Muscle of leg (tissue), 11 donors: ENCODE data around the gene CDK8. TPM values are rescaled to one million over a fixed set of nuclear protein-coding genes. Genes with fewer than 3 reads are reported as not detected.
A peak's percentile ranks its signal among the peaks of the same experiment; 100 is the strongest.

Experiments
- DNase-seq: peaks from one replicate; pipeline ENCODE4 v3.0.0; 2013
- H3K27ac ChIP-seq: one replicate; pipeline ENCODE4 v1.5.1; 2013; ENCODE audit warnings: mild to moderate bottlenecking, low read length, control low read depth
- H3K27me3 ChIP-seq: one replicate; pipeline ENCODE4 v1.6.1; 2013; ENCODE audit warnings: low read length; ENCODE audit not compliant: control insufficient read depth, insufficient read depth
- H3K36me3 ChIP-seq: one replicate; pipeline ENCODE4 v1.6.1; 2013; ENCODE audit warnings: low read length; ENCODE audit not compliant: control insufficient read depth, insufficient read depth
- H3K4me1 ChIP-seq: one replicate; pipeline ENCODE4 v1.6.1; 2013; ENCODE audit warnings: low read length; ENCODE audit not compliant: control insufficient read depth, insufficient read depth
- H3K4me3 ChIP-seq: one replicate; pipeline ENCODE4 v1.5.1; 2013; ENCODE audit warnings: low read length, control low read depth
- H3K9me3 ChIP-seq: replicated peaks from 2 replicates; pipeline ENCODE4 v1.6.1; 2013; ENCODE audit warnings: low read depth, low read length; ENCODE audit not compliant: control insufficient read depth
- WGBS: methylation state at CpG from one replicate; pipeline ENCODE4 v1.1.5; 2013; ENCODE audit warnings: missing lambda C conversion rate; ENCODE audit not compliant: insufficient coverage; 5-methylcytosine and 5-hydroxymethylcytosine counted together
- polyA plus RNA-seq, 8 donors: library from polyadenylated mRNA; unstranded; fragments of 120-200 nt; gene quantifications; one replicate each; pipeline versions ENCODE4 v1.2.1 to v1.2.3, GENCODE V29; 2013; ENCODE audit warnings: inconsistent platforms in 1 of 8, low replicate concordance in 1 of 8; ENCODE audit not compliant: insufficient read length in 8 of 8, insufficient read depth in 1 of 8
- total RNA-seq: library from RNA; stranded (reverse); fragments of 120-200 nt; gene quantifications from one replicate; pipeline ENCODE4 v1.2.4, GENCODE V29; 2013

The CDK8 gene
- total and polyA plus RNA-seq, 9 donors, result 17.3 to 30.0 (median 24.3) TPM

- Histone ChIP-seq H3K27me3 (no peaks in the 10 kb centered on the region), H3K36me3 (no peaks in the 10 kb centered on the region), H3K4me3 (no peak overlapping the region), H3K27ac (peak overlapping the region; percentile 33), H3K4me1 (peaks cover 27% of the 10 kb centered on the region), H3K9me3 (no peaks in the 10 kb centered on the region)
- WGBS, result 25% methylated on average over 7 of the region's 9 CpGs
- peak; percentile 65 for DNase-seq
Observed at GRCh38 chr13:26425443-26426358, 171.8 kb downstream of the CDK8 start.

DNA sequence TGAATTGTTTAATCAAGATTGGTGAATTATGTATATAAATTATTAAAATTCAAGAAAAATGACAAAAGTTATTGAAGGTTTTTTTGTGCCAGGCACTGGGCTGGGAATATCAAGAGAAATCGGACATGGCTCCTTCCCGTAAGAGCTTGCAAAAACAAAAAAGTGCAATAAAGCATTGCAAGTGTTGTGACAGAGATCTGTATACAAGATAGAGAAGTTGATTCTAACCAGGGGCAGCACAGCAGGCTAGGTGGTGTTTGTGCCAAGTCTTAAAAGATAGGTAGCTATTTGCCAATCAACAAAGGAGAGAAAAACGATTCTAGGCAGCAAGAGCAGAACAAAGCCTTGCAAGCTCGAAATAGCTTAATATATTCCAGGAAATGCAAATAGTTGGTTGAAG lies 179.8 kb downstream of the CDK8 start:
- Histone ChIP-seq H3K27ac (no peak overlapping the region), H3K4me3 (no peak overlapping the region), H3K27me3 (no peaks in the 10 kb centered on the region), H3K9me3 (peaks cover 22% of the 10 kb centered on the region), H3K36me3 (no peaks in the 10 kb centered on the region), H3K4me1 (no peaks in the 10 kb centered on the region)
- WGBS, result 75% methylated on average over 2 of the region's 4 CpGs
- DNase-seq, result no peak

GRCh38 chr13:26435171-26435570 lies 181.2 kb downstream of the CDK8 start:
- Histone ChIP-seq H3K27ac (no peak overlapping the region), H3K27me3 (no peaks in the 10 kb centered on the region), H3K36me3 (no peaks in the 10 kb centered on the region), H3K4me3 (no peak overlapping the region), H3K4me1 (no peaks in the 10 kb centered on the region), H3K9me3 (peaks cover 22% of the 10 kb centered on the region)
- no peak for DNase-seq

GRCh38 chr13:26435646-26436045 lies 181.7 kb downstream of the CDK8 start:
- H3K27ac ChIP-seq, result no peak overlapping the region
- no peaks in the 10 kb centered on the region for H3K4me1 ChIP-seq
- H3K9me3 ChIP-seq, result peaks cover 22% of the 10 kb centered on the region
- WGBS, result 79% methylated on average over 3 of the region's 3 CpGs
- H3K27me3 ChIP-seq, result no peaks in the 10 kb centered on the region
- DNase-seq, result no peak
- H3K4me3 ChIP-seq, result no peak overlapping the region
- H3K36me3 ChIP-seq, result no peaks in the 10 kb centered on the region

DNA sequence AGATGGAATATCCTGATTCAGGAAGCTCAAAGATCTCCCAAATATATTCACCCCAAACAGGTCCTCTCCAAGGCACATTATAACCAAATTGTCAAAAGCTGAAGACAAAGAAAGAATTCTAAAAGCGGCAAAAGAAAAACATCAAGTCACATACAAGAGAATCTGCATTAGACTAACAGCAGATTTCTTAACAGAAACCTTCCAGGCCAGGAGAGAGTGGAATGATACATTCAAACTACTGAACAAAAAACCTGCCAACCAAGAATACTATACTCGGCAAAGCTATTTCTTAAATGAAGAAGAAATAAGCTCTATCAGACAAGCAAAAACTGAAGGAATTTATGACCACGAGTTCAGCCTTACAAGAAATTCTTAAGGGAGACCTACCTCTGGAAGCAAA lies 183.0 kb downstream of the CDK8 start:
- no peak for DNase-seq
- Histone ChIP-seq H3K4me1 (no peaks in the 10 kb centered on the region), H3K9me3 (peaks cover 22% of the 10 kb centered on the region), H3K27me3 (no peaks in the 10 kb centered on the region), H3K27ac (no peak overlapping the region), H3K4me3 (no peak overlapping the region), H3K36me3 (no peaks in the 10 kb centered on the region)
- no CpG with 5 or more reads among the region's 3 CpGs for WGBS

GRCh38 chr13:26440111-26440510 lies 186.2 kb downstream of the CDK8 start:
- 81% methylated on average over 3 of the region's 3 CpGs for WGBS
- Histone ChIP-seq H3K4me1 (peaks cover 3% of the 10 kb centered on the region), H3K27me3 (no peaks in the 10 kb centered on the region), H3K36me3 (no peaks in the 10 kb centered on the region), H3K9me3 (peaks cover 22% of the 10 kb centered on the region), H3K4me3 (no peak overlapping the region), H3K27ac (no peak overlapping the region)
- DNase-seq, result no peak

GRCh38 chr13:26441476-26441875 lies 187.5 kb downstream of the CDK8 start:
- H3K27me3 ChIP-seq, result no peaks in the 10 kb centered on the region
- H3K4me3 ChIP-seq, result no peak overlapping the region
- H3K36me3 ChIP-seq, result no peaks in the 10 kb centered on the region
- DNase-seq, result no peak
- peaks cover 16% of the 10 kb centered on the region for H3K9me3 ChIP-seq
- peaks cover 3% of the 10 kb centered on the region for H3K4me1 ChIP-seq
- 85% methylated on average over 8 of the region's 8 CpGs for WGBS
- H3K27ac ChIP-seq, result no peak overlapping the region

- peak overlapping the region; percentile 65 for H3K27ac ChIP-seq
- H3K36me3 ChIP-seq, result no peaks in the 10 kb centered on the region
- H3K9me3 ChIP-seq, result peaks cover 8% of the 10 kb centered on the region
- H3K27me3 ChIP-seq, result no peaks in the 10 kb centered on the region
- H3K4me1 ChIP-seq, result peaks cover 3% of the 10 kb centered on the region
- DNase-seq, result peak; percentile 92
- WGBS, result no CpG with 5 or more reads among the region's 1 CpG
- no peak overlapping the region for H3K4me3 ChIP-seq
Observed at GRCh38 chr13:26442541-26442940, 188.6 kb downstream of the CDK8 start.

DNA sequence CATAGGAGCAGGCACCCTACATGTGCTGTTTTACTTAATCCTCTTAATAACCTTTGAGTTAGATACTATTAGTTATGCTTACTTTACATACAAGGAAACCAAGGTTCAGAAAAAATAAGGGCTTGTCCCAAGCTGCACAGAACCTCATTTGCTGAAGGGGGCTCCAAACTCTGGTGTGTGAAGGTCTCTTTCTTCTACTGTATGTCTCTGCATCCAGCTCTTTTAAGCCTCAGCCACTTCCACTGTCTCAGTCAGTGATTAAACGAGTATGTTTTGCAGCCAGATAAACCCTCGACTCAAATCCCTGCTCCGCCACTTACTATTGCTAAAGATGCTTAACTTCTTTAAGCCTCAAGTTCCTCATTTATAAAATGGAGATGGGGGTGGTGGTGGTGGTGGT lies 191.2 kb downstream of the CDK8 start:
- H3K27ac ChIP-seq, result no peak overlapping the region
- no peaks in the 10 kb centered on the region for H3K36me3 ChIP-seq
- peaks cover 4% of the 10 kb centered on the region for H3K9me3 ChIP-seq
- H3K4me1 ChIP-seq, result peaks cover 3% of the 10 kb centered on the region
- H3K27me3 ChIP-seq, result no peaks in the 10 kb centered on the region
- WGBS, result no CpG with 5 or more reads among the region's 3 CpGs
- H3K4me3 ChIP-seq, result no peak overlapping the region
- DNase-seq, result peak; percentile 43

DNA sequence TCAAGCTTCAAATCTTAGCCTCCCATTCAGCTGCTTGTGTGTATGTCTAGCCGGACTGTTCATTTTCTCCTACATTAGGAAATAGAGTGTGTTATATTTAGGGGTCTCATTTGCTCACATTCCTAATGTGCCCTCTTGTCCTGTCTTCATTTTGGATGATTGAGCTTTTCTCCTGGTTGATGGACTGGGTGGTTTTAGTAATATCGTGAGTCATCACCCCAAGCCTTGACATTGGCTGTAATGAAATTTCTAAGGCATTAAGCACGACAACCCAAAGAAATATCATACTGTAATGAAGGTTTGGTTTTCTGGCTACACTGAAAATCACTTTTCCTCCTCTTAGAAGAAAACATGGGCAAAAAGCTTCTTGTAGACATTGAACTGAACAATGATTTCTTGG lies 192.8 kb downstream of the CDK8 start:
- H3K27me3 ChIP-seq, result no peaks in the 10 kb centered on the region
- DNase-seq, result no peak
- H3K36me3 ChIP-seq, result no peaks in the 10 kb centered on the region
- WGBS, result no CpG with 5 or more reads among the region's 3 CpGs
- H3K9me3 ChIP-seq, result peaks cover 6% of the 10 kb centered on the region
- H3K4me1 ChIP-seq, result peaks cover 3% of the 10 kb centered on the region
- no peak overlapping the region for H3K27ac ChIP-seq
- no peak overlapping the region for H3K4me3 ChIP-seq
